DND-41 (cell line): Measurements from ENCODE around the gene ATF6.

ENCODE experiments used
- CTCF ChIP-seq: IDR thresholded peaks from 2 replicates; pipeline ENCODE4 v1.5.1; 2012; ENCODE audit warnings: borderline replicate concordance, low read length, moderate library complexity, mild to moderate bottlenecking; ENCODE audit not compliant: poor library complexity, severe bottlenecking; ENCODE audit errors: extremely low read depth
- EZH2 ChIP-seq: IDR thresholded peaks from 3 replicates; pipeline ENCODE4 v1.6.1; 2012; ENCODE audit warnings: borderline replicate concordance, low read depth, mild to moderate bottlenecking, moderate library complexity, low read length, inconsistent platforms; ENCODE audit not compliant: severe bottlenecking

- TF ChIP-seq CTCF (no peak), EZH2 (no peak)
Observed at GRCh38 chr1:161838885-161839284, 72.8 kb downstream of the ATF6 start.
